Measurements from ENCODE around the gene ITGB3BP.

Gene ITGB3BP

DNA sequence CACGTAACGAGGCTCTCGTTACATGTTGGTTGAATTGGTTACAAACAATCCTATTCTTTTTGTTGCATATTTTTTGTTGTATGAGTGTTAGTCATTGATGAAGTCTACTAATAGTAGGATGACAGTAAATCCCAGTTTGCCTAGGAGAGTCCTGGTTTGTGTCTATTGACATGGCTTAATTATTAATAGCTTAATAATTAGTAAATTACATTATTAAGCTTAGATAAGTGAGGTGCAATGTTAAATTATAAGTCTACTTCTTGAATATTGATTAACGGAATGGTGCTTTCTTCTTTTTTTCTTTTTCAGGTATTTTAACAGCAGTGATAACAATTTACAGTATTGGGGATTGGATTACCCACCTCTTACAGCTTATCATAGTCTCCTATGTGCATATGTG lies 121.1 kb downstream of the ITGB3BP start:
- H3K4me3 ChIP-seq (replicated peaks; ENCODE audit: low read depth, low read length) = no peak overlapping the region
- TF ChIP-seq CTCF (IDR thresholded peaks at IDR 0.05; ENCODE audit: low read depth, low read length, missing control alignments) = no peak
- DNase-seq (ENCODE audit: extremely low read depth, low read depth) = no peak

All from HFF-Myc (cell line).